ENCODE results near the gene FNDC4.

GRCh38 chr2:27448381-27448780 is 46.6 kb downstream of the FNDC4 start:
- TF ChIP-seq, protein P1, sequence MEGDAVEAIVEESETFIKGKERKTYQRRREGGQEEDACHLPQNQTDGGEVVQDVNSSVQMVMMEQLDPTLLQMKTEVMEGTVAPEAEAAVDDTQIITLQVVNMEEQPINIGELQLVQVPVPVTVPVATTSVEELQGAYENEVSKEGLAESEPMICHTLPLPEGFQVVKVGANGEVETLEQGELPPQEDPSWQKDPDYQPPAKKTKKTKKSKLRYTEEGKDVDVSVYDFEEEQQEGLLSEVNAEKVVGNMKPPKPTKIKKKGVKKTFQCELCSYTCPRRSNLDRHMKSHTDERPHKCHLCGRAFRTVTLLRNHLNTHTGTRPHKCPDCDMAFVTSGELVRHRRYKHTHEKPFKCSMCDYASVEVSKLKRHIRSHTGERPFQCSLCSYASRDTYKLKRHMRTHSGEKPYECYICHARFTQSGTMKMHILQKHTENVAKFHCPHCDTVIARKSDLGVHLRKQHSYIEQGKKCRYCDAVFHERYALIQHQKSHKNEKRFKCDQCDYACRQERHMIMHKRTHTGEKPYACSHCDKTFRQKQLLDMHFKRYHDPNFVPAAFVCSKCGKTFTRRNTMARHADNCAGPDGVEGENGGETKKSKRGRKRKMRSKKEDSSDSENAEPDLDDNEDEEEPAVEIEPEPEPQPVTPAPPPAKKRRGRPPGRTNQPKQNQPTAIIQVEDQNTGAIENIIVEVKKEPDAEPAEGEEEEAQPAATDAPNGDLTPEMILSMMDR (IDR thresholded peaks at IDR 0.05; ENCODE audit: insufficient read depth, low read depth, low read length): no peak
- TF ChIP-seq EZH2 (IDR thresholded peaks at IDR 0.05; ENCODE audit: insufficient read depth, low read length): no peak

Data from astrocyte (in vitro differentiated cells and primary cell).